ENCODE results near the gene DGCR2.
"Not testable (repeated sequence)": the region's sequence is repeated elsewhere in the genome, so short reads cannot be mapped to it uniquely, and the experiment has no call there.

The DGCR2 gene, protein sequence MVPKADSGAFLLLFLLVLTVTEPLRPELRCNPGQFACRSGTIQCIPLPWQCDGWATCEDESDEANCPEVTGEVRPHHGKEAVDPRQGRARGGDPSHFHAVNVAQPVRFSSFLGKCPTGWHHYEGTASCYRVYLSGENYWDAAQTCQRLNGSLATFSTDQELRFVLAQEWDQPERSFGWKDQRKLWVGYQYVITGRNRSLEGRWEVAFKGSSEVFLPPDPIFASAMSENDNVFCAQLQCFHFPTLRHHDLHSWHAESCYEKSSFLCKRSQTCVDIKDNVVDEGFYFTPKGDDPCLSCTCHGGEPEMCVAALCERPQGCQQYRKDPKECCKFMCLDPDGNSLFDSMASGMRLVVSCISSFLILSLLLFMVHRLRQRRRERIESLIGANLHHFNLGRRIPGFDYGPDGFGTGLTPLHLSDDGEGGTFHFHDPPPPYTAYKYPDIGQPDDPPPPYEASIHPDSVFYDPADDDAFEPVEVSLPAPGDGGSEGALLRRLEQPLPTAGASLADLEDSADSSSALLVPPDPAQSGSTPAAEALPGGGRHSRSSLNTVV

DNA sequence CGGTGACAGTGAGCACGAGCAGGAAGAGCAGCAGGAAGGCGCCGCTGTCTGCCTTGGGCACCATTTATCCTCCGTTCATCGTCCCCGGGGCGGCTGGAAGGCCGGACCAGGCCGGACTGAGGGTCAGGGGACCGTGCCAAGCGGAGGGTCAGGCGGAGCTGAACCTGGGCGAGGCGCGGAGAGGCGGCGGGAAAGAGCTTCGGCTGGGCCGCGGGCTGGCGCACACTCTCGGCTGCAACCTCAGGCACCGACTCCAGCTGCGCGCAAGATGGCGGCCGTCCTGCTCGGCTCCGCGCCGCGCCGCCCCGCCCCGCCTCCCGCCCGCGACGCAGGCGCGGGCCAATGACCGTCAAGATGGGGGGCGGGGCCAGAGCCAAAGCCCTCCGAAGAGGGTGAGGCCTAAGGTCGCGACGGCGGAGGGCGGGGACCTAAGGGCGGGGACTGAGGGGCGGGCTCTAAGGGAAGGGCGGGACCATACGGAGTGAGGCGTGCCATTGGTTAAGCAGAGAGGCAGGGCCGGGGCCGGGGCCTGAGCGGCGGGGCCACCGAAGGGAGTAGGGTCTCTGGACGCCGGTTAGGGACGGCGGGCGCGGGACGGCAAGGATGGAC is at the start of gene DGCR2:
TSS of gene DGCR2 (minus strand) at position 270 of the 609 bp plus-strand sequence. CDS start at position 64, 206 bp downstream.
- no peaks in the 10 kb centered on the region for H3K36me3 ChIP-seq (ENCODE audit: insufficient read depth, low read length)
- peak within 1 kb of the TSS; percentile 87 for H3K9ac ChIP-seq (ENCODE audit: low read depth, low read length)
- no peaks in the 10 kb centered on the region for H3K9me3 ChIP-seq (ENCODE audit: control insufficient read depth, insufficient read depth, low read length)
- H3K4me1 ChIP-seq (ENCODE audit: insufficient read depth, low read length) = peaks cover 7% of the 10 kb centered on the region; the same call in 1 of the 2 replicates

DNA sequence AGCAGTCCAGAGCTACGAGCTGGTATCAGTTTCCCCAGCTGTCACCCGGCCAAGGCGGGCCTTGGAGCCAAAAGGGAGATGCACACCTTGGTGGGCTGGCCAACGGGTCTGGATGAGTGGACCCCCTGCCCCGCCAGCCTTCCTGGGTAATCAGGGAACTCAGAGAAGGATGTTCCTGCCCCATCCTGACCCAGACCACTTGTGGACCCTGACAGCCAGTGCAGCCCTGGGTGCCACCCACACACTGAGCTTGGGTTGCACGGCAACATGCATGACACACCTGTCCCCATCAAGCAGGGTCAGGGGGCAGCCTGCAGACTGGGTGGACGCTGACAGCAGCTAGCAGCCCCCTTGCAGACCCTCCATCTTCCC is 47.7 kb upstream of the DGCR2 start:
- no peaks in the 10 kb centered on the region for H3K9me3 ChIP-seq (ENCODE audit: control insufficient read depth, insufficient read depth, low read length)
- peak overlapping the region; percentile 51; the same call in 1 of the 2 replicates for H3K9ac ChIP-seq (ENCODE audit: low read depth, low read length)
- H3K4me1 ChIP-seq (ENCODE audit: insufficient read depth, low read length) = peaks cover 16% of the 10 kb centered on the region
- H3K36me3 ChIP-seq (ENCODE audit: insufficient read depth, low read length) = no peaks in the 10 kb centered on the region

DNA sequence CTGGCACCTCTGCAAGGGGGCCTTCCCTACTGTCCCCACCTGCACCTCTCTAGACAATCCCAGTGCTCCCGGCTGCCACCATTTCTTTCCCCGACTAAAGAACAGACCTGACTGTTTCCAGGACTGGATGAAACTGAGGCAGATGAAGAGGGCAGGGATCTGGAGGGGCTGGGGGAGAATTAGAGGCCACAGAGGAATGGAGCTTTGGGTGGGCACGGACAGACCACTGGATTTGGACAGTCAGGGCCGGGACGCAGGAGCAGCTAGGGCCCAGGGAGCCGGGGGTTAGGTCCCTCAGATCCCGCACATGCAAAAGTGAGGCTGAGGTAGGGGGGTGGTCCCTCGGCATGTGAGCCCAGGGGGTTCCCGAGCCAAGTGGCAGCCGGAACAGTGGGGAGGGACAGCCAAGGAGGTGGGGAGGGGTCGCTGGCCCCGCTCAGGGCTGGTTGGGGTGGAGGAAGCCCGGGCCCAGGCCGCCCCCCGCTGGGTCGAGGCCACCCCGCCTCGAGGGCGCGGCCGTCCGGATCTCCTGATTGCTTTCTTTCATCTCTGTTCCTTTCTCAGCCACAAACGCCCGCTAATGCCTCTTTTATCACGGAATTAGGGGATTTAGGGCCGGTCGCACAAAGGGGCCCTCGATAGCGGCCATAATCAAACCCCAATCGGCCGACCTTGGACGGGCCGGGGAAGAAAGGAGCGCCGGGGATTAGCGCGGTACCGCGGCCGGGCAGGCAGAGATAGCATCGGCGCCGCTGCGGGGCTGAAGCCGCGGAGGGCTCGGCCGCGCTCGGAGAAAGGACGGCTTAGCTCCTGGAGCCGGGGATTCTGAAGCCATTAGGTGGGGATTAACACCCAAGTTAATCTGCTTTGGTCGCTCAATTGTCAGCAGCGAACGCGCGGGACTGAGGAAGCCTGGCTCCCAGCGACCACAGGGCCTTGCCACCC is 47.1 kb upstream of the DGCR2 start:
- H3K4me1 ChIP-seq (ENCODE audit: insufficient read depth, low read length) = peaks cover 9% of the 10 kb centered on the region

DNA sequence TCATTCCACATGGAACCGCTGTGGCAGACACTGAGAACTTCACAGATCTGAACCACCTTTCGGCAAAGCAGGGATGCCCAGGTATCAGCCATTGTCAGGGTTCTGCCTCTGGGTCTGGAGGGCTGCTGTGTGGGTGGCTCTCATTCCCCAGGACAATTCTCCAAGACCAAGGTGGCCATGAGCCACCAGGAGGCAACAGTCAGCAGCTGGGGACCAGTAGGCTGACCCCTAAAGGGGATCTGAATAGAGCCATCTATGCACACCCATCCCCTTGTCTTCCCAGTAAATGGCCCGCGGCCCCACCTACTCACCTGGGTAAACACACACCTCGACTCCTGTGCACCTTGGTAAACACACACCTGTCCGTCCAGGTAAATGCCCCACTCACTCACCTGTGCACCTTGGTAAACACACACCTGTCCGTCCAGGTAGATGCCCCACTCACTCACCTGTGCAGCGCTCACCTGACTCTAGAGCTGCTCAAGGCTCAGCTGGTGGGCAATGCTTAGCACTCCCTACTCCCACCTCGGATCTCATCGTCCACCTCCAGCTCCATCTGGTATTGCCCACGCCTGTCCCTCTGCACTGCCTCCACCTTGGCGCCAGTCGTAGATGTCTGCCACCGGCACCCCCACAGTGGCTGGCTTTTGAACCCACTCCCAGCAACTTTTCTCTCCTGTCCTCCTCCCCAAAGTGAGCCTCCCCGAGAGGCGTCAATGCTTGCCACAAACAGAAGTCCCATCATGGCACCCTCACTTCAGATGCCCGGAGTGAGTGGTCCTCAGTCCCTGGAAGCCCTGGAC is 46.1 kb upstream of the DGCR2 start:
- Histone ChIP-seq H3K4me1 (ENCODE audit: insufficient read depth, low read length) (peaks cover 5% of the 10 kb centered on the region; the same call in 1 of the 2 replicates), H3K9ac (ENCODE audit: low read depth, low read length) (no peak overlapping the region), H3K36me3 (ENCODE audit: insufficient read depth, low read length) (no peaks in the 10 kb centered on the region), H3K9me3 (ENCODE audit: control insufficient read depth, insufficient read depth, low read length) (no peaks in the 10 kb centered on the region)

More for the DNA sequence above, 47.1 kb upstream of the DGCR2 start:
- Histone ChIP-seq H3K9me3 (ENCODE audit: control insufficient read depth, insufficient read depth, low read length) (no peaks in the 10 kb centered on the region), H3K36me3 (ENCODE audit: insufficient read depth, low read length) (no peaks in the 10 kb centered on the region), H3K9ac (ENCODE audit: low read depth, low read length) (peak overlapping the region; percentile 51; the same call in 1 of the 2 replicates)

DNA sequence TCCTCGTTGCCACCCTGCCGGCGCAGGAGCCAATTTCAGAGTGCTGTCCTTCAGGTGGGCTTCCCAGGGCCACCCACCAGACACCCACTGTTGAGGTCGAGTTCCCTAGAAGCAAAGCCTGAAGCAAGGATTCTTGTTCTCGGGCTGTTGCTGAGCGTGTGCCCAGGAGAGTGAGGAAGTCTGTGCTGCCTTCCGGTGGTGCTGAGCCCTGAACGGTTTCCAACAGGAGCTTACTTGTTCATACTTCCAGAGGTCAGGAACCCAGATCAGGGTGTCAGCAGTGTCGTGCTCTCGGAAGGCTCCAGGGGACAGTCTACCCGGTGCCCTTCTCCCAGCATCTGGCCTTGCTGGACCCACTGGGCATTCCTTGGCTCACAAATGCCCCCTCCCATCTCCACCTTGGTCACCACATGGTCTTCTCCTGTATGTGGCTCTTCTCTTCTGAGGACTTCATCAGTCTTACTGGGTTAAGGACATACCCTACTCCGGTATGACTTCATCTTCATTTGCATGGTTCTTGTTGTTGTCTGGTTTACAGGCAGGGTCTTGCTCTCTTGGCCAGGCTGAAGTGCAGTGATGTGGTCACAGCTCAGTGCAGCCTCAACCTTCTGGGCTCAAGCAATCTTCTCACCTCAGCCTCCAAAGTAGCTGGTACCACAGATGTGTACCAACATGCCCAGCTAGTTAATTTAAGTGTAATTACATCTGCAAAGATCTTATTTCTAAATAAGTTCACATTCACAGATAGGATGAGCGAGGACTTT is 45.1 kb upstream of the DGCR2 start:
- H3K9me3 ChIP-seq (ENCODE audit: control insufficient read depth, insufficient read depth, low read length) = no peaks in the 10 kb centered on the region
- no peaks in the 10 kb centered on the region for H3K36me3 ChIP-seq (ENCODE audit: insufficient read depth, low read length)

DNA sequence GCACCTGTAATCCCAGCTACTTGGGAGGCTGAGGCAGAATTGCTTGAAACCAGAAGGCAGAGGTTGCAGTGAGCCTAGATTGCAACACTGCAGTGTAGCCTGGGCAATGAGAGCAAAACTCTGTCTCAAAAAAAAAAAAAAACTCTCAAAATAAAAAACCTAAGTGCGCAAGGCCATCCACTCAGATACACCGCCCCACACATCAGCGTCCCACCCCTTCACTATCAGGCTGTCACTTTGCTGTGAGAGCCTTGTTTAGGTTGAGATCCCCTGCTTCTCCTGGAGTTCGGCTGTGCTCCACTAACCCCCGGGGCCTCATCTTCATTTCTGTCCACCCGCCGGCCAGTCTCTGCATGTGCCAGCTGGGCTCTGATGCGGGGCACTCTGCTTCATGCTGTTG is 44.2 kb upstream of the DGCR2 start:
- Histone ChIP-seq H3K9me3 (ENCODE audit: control insufficient read depth, insufficient read depth, low read length) (no peaks in the 10 kb centered on the region), H3K36me3 (ENCODE audit: insufficient read depth, low read length) (no peaks in the 10 kb centered on the region), H3K4me1 (ENCODE audit: insufficient read depth, low read length) (no peaks in the 10 kb centered on the region), H3K9ac (ENCODE audit: low read depth, low read length) (no peak overlapping the region)

More for the DNA sequence above, 45.1 kb upstream of the DGCR2 start:
- Histone ChIP-seq H3K9ac (ENCODE audit: low read depth, low read length) (no peak overlapping the region), H3K4me1 (ENCODE audit: insufficient read depth, low read length) (no peaks in the 10 kb centered on the region)

DNA sequence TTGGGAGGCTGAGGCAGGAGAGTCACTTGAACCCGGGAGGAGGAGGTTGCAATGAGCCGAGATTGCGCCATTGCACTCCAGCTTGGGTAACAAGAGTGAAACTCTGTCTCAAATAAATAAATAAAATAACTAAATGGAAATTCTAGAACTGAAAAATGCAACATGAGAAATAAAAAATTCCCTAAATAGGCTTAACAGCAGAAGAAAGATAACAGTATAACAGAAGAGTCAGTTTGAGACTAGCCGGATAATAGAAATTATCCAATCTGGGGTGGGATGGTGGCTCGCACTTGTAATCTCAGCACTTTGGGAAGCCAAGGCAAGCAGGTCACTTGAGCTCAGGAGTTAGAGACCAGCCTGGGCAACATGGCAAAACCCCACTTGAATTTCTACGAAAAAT is 42.2 kb upstream of the DGCR2 start:
- Histone ChIP-seq H3K4me1 (ENCODE audit: insufficient read depth, low read length) (no peaks in the 10 kb centered on the region), H3K9ac (ENCODE audit: low read depth, low read length) (no peak overlapping the region), H3K9me3 (ENCODE audit: control insufficient read depth, insufficient read depth, low read length) (no peaks in the 10 kb centered on the region), H3K36me3 (ENCODE audit: insufficient read depth, low read length) (no peaks in the 10 kb centered on the region)

DNA sequence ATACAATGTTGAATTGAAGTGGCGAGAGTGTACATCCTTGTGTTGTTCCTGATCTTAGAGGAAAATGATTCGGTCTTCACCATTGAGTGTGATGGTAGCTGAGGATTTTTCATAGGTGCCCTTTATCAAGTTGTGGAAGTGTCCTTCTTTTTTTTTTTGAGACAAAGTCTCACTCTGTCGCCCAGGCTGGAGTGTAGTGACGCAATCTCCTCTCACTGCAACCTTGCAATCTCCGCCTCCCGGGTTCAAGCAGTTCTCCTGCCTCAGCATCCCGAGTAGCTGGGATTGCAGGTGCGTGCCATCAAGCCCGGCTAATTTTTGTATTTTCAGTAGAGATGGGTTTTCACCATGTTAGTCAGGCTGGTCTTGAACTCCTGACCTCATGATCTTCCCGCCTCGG is 36.4 kb upstream of the DGCR2 start:
- H3K9ac ChIP-seq (ENCODE audit: low read depth, low read length); H3K36me3 ChIP-seq (ENCODE audit: insufficient read depth, low read length); H3K4me1 ChIP-seq (ENCODE audit: insufficient read depth, low read length); H3K9me3 ChIP-seq (ENCODE audit: control insufficient read depth, insufficient read depth, low read length): not testable (repeated sequence)

DNA sequence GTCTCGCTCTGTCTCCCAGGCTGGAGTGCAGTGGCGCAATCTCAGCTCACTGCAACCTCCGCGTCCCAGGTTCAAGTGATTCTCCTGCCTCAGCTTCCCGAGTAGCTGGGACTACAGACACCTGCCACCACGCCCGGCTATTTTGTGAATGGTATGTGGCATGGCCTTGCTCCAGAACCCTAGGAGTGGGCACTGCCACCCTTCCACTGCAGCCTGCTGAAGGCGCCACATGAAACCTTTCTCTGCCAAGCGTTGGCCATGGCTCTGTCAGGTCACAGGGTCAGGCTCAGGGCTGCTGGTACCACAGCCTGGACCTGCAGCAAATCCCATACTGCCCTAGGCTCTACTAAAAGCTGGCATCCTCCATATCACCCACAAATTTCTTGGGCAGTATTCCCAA is 33.9 kb upstream of the DGCR2 start:
- H3K9ac ChIP-seq (ENCODE audit: low read depth, low read length); H3K36me3 ChIP-seq (ENCODE audit: insufficient read depth, low read length); H3K4me1 ChIP-seq (ENCODE audit: insufficient read depth, low read length); H3K9me3 ChIP-seq (ENCODE audit: control insufficient read depth, insufficient read depth, low read length): not testable (repeated sequence)

DNA sequence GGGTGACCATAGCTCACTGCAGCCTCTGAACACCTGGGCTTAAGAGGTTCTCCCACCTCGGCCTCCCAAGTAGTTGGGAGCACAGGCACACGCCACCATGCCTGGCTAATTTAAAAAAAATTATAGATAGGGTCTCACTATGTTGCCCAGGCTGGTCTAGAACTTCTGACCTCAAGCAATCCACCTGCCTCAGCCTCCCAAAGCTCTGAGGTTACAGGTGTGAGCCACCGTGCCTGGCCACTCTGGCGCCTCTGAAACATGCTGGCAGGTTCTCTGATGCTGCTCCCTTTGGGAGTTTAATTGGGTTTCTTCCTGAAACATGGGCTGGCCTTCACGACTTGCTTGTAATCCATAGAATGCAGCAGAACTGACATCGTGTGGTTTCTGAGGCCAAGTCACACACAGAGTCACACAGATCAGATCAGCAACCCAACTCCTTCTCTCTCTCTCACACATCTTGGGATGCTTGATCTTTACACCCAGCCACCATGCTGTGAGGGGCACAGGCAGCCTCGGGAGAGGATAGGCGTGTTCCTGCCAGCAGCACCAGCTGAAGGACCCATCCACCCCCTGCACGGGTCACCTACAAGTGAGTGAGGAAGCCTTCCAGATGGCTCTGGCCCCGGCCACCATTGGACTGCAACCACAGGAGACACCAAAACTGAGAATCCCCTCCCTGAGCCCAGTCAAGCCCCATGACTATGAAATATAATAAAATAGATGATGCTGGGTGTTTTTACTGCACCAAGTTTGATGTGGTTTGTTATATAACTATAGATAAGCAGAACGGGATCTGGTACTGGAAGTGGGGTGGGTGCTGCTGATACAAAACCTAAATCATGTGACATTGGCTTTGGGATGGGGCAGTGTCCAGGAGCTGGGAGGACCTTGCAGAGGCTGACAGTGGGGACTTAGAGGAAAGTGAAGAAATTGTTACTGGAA is 31.0 kb upstream of the DGCR2 start:
- Histone ChIP-seq H3K9ac (ENCODE audit: low read depth, low read length) (no peak overlapping the region), H3K36me3 (ENCODE audit: insufficient read depth, low read length) (no peaks in the 10 kb centered on the region), H3K9me3 (ENCODE audit: control insufficient read depth, insufficient read depth, low read length) (no peaks in the 10 kb centered on the region), H3K4me1 (ENCODE audit: insufficient read depth, low read length) (no peaks in the 10 kb centered on the region)

DNA sequence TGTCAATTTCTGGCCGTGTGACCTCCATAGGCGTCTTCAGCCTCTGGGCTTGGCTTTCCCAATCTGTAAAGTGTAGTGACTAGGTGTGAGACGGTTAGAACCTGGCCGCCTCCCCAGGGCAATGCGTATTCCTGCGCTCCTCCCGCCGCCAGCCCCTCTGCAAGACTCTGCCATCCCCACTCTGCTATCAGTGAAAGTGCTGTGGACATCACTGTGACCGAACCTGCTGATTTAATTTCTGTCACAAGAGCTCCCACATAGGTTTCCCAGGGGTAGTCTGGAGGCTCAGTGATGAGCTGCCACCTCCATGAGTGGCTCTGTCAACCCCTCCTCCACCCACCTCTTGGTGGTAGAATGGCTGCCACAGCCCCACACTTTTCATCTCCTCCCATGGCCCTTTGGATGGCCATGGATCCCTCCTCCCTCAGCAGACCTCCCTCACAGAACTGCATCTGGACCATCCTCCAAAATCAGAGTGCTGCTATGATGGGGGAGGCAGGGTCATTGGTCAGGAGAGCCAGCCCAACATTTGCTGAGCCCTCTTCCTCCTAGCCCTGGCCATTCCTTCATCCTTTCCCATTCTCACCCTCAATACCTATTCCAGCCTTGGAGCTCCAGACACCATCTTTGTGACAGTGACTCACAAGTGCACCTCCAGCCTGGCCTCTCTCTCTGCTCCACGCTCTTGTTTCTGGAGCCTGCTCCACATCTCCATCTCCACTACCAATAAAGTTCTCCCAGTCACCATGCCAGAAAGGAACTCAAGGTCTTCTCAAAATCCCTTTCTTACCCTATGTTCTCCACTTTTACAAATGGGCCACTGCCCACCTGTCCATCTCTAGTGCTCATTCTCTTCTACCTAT is 29.3 kb upstream of the DGCR2 start:
- Histone ChIP-seq H3K9ac (ENCODE audit: low read depth, low read length) (0 out of 2 replicates have a peak overlapping the region, but pooled peaks have one; percentile 25), H3K4me1 (ENCODE audit: insufficient read depth, low read length) (no peaks in the 10 kb centered on the region; the same call in 1 of the 2 replicates), H3K36me3 (ENCODE audit: insufficient read depth, low read length) (no peaks in the 10 kb centered on the region)

More for the DNA sequence above, 29.3 kb upstream of the DGCR2 start:
- H3K9me3 ChIP-seq (ENCODE audit: control insufficient read depth, insufficient read depth, low read length) = no peaks in the 10 kb centered on the region

Data from ES-I3 (cell line).